HG03520 (cell line): ENCODE results near the gene GKN1.
"Not testable (repeated sequence)": the region's sequence is repeated elsewhere in the genome, so short reads cannot be mapped to it uniquely, and the experiment has no call there.

Experiments
- ATAC-seq: cut with Tn5 transposase; IDR thresholded peaks from one replicate; pipeline ENCODE4 v1.9.1; 2021; ENCODE audit warnings: mild to moderate bottlenecking, moderate library complexity; ENCODE audit not compliant: unreplicated experiment

GKN1 gene

GRCh38 chr2:68974251-68974650 lies at the start of gene GKN1:
GKN1 (plus strand) TSS chr2:68974636; CDS start chr2:68974678, 42 bp downstream.
- no peak for ATAC-seq

- peak; percentile 58 for ATAC-seq
Measured at GRCh38 chr2:68925295-68925896, 49.0 kb upstream of the GKN1 start.

GRCh38 chr2:68926796-68927195 lies 47.6 kb upstream of the GKN1 start:
- ATAC-seq, result no peak

- ATAC-seq, result no peak
Measured at GRCh38 chr2:68931149-68931711, 43.2 kb upstream of the GKN1 start.

- no peak for ATAC-seq
Measured at GRCh38 chr2:68931799-68932198, 42.6 kb upstream of the GKN1 start.

GRCh38 chr2:68932402-68932801 lies 42.0 kb upstream of the GKN1 start:
- ATAC-seq, result no peak

GRCh38 chr2:68934021-68934420 lies 40.4 kb upstream of the GKN1 start:
- ATAC-seq, result no peak

GRCh38 chr2:68935471-68935870 lies 39.0 kb upstream of the GKN1 start:
- ATAC-seq, result no peak

GRCh38 chr2:68936427-68936826 lies 38.0 kb upstream of the GKN1 start:
- ATAC-seq, result no peak

GRCh38 chr2:68936889-68937288 lies 37.5 kb upstream of the GKN1 start:
- ATAC-seq, result no peak

- no peak for ATAC-seq
Measured at GRCh38 chr2:68937346-68938055, 36.9 kb upstream of the GKN1 start.

GRCh38 chr2:68938938-68939337 lies 35.5 kb upstream of the GKN1 start:
- ATAC-seq, result no peak

- no peak for ATAC-seq
Measured at GRCh38 chr2:68939962-68940361, 34.5 kb upstream of the GKN1 start.

GRCh38 chr2:68940369-68940768 lies 34.1 kb upstream of the GKN1 start:
- no peak for ATAC-seq

GRCh38 chr2:68942827-68943226 lies 31.6 kb upstream of the GKN1 start:
- no peak for ATAC-seq

GRCh38 chr2:68943581-68944568 lies 30.6 kb upstream of the GKN1 start:
- no peak for ATAC-seq

GRCh38 chr2:68946117-68946516 lies 28.3 kb upstream of the GKN1 start:
- no peak for ATAC-seq

GRCh38 chr2:68948710-68949109 lies 25.7 kb upstream of the GKN1 start:
- ATAC-seq, result no peak

- ATAC-seq, result no peak
Measured at GRCh38 chr2:68951899-68952298, 22.5 kb upstream of the GKN1 start.

GRCh38 chr2:68952887-68953521 lies 21.4 kb upstream of the GKN1 start, which contains the start of gene GKN2:
GKN2 (minus strand) TSS chr2:68952893; CDS start chr2:68952861, 32 bp downstream.
- ATAC-seq, result no peak

- not testable (repeated sequence) for ATAC-seq
Measured at GRCh38 chr2:68955432-68955831, 19.0 kb upstream of the GKN1 start.
